GM19395 (cell line): ENCODE data around the gene FAM240B.

Source experiments
- ATAC-seq: cut with Tn5 transposase; IDR thresholded peaks from one replicate; pipeline ENCODE4 v1.9.1; 2021; ENCODE audit warnings: mild to moderate bottlenecking, moderate library complexity; ENCODE audit not compliant: unreplicated experiment

Gene FAM240B

DNA sequence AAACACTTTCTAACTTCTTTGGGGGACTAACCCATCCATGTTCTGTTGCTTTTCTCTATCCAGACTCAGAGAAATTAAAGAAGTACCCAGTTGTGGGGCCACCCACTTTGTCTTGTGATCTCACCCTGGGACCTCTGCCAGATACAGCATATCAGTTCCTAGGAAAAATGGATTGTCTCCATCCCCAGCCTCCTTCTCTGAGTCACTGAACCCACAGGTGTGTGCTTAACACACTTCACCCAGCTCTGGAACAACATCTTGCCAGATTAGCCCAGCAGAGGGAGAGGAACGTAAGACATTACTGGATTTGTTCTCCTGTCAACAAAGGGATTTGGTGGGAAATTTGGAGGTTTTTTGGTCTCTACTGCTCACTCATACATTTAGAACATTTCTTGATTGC lies 19.2 kb downstream of the FAM240B start:
- ATAC-seq, result no peak

DNA sequence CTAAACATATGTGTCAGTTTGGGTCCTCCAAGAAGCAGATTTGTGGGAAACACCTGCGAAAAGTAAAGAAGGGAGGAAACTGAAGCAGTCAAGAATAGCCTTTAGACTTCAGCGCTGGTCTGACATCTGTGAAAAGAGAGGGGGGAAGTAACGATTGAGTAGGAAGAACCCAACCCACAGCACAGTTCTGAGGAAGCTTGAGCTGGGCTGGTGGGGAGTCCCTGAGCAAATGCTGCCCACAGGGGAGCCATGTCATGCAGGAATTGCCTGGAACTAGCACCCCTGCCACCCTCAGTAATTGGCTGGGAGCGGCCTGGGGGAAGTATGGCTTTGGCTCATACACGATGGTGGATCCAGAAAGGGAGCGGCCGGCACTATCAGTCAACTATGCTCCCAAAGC lies 20.6 kb downstream of the FAM240B start:
- ATAC-seq, result no peak

DNA sequence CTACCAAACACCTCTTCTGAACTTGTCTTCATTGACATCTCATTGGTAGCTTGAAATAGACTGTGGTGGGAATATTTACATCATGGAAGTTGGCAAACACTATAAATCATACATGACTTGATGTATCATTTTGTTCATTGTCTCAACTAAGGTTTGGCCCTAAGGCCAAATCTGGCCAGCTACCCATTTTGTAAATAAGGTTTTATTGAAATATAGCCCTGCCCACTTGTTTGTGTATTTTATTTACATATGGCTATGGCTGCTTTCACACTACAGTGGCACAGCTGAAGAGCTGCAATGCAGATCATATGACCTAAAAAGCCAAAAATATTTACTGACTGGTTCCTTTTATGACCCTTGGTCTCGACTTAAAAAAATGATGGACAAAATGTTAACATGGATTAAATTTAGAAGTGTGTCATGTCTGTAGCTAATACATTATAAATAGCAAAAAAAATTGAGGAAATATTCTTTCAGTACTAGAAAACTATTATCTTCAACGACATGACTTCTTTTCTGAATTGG lies 22.1 kb downstream of the FAM240B start:
- ATAC-seq, result no peak

DNA sequence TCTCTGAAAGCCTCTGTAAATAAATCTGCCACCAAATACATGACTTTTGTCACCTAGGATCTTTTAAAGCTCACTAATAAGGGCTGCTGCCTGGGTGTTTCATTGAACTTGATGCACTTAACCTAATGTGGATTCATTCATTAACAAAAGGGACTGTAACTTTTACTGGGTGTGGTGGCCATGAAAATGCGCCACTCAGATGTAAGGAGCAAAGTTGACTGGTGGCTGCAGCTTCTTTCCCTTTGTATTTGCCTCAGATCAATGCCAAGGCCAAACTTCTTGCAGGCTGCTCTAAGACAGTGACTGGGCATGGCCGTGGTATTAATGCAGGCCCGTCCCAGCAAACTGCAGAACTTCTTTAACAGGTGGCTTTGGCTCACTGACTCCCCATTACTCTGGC lies 22.9 kb downstream of the FAM240B start:
- ATAC-seq, result no peak

DNA sequence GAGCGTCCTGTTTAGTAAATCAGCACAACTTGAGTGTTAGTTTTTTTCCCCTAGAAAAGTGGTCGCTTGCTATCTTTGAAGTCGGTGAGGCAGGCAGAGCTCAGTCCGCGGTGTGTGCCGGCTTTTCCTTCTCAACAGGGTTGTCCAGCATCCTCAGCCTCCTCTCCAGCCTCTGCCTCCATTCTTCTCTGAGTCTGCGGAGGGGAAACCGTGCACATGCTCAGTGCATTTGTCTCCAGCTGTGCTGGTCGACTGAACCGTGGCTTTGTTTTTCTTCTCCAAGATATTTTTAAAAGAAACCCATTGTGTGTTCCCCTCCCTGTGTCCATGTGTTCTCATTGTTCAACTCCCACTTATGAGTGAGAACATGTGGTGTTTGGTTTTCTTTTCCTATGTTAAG lies 25.3 kb downstream of the FAM240B start:
- ATAC-seq, result no peak

DNA sequence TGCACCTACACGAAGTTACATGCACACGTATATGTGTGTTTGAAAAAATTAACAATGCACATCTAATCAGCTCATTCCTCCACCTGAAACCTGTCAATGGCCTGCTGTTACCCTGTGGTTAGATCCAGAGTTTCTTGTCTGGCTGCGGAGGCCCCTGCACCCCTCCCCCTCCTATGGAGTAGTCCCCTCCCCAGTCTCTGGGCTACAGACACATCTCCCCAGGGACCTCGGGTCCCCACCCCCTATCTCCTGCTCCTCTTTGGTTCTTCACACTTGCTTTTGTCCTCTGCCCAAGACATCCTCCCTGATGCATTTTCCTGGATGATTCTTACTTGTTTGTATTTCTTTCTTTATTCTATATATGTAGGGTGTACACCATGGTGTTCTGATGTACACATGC lies 27.2 kb downstream of the FAM240B start:
- ATAC-seq, result no peak

DNA sequence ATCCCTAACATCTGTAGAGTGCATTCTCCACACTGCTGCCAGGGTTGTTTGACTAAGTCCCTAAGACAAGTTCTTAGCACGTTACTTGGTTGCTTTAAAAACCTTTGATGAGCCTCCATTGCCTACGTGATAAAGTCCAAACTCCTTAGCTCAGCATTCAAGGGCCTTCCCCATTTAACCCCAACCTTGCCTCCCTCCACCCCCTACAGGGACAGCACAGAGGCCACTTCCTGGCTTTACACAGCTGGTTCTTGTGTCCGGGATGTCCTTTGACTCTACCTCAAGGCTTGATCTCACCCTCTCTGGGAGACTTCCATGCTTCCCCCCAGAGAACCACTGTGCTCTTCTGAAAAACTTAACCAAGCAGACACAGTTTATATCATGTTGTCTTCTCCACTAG lies 29.4 kb downstream of the FAM240B start:
- no peak for ATAC-seq

DNA sequence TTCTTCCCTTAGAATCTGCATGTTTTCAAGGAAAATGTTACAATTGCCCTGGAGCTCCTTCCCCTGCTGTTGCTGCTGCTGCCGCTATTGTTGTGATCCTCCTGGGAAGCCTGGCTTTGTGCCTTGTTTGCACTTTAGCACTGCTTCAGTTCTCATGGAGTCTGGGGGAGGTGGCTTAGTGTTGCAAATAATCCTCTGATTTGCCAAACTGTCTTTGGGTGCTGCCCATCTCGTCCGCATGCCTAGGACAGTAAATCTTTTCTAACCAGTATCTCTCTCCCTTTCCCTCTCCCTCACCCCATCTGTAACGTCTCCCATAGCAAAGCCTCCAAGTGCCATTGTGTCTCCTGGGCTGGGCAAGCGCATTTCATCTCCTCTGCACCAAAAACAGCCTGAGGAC lies 30.3 kb downstream of the FAM240B start:
- no peak for ATAC-seq

DNA sequence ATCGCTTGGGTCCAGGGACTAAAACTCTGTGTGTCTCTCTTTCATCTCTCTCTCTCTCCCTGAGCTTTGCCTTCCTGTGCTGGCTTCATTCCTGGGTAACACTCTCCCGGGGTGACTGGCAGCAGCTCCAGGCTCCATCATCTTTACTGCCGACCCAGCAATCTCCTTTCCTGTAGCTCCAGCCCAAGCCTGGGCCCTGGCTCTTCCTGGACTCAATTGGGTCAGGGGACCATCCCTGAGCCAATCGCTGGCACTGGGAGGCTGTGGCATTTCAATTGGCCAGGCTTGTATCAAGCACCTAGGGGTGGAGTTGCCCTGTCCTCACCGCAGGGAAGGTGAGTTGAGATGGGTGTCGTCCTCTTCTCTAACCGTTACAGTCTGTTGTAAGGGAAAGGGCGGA lies 31.9 kb downstream of the FAM240B start:
- ATAC-seq, result no peak

DNA sequence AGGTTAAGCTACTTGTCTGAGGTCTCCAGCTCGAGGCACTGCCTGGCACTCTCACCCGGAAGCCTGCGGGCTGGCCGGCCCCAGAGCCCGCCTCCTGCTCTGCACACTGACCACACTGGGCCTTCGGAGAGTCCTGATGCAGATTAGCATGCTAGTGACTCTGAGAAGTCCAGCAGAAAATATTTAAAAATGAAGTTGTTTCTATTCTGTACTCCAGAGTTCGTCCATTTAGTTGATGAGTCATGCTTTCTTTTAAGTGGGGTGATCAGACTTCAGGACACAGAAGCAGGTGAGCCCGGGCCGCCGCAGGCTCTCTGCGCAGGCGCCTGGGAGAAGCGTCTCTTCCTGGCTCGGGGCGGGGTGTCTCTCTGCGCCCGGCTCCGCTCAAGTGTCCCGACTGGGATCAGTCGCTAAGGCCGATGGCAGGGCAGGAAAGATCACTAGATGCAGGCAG lies 32.5 kb downstream of the FAM240B start:
- ATAC-seq, result peak; percentile 58

DNA sequence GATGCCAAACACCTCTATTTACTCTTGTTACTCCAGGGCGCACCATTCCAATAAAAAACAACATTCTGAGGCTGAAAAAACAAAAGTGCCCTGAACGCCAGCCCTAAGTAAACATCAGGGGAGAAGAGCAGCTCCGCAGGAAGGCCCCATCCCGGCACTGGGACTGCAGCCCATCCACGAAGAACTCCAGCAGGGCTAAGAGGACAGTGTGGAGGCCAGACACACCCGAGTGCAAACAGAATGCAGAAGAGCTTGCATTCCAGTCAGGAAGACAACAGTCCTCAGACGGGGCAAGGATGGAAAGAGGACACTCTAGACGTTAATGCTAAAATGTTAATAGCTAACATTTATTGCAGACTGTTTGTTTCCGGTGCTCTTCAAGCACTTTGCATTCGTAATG lies 33.0 kb downstream of the FAM240B start:
- no peak for ATAC-seq

DNA sequence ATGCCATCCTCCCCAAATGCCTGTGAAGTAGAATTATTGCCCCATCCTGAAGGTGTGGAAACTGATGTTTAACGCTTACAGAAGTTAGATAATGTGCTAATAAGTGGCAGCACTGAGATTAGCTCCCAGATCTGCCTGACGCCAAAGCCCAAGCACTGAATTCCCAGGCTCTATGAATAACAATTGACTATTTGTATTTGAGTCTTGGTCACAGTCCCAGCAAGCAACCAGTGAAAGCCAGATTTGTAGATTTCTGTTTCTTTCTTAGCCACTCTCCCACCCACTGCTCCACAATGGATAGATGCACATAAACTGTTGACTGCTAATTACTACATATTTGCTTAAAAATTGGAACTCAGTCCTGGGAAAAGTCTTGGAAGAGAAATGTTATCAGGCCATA lies 34.4 kb downstream of the FAM240B start:
- ATAC-seq, result no peak

DNA sequence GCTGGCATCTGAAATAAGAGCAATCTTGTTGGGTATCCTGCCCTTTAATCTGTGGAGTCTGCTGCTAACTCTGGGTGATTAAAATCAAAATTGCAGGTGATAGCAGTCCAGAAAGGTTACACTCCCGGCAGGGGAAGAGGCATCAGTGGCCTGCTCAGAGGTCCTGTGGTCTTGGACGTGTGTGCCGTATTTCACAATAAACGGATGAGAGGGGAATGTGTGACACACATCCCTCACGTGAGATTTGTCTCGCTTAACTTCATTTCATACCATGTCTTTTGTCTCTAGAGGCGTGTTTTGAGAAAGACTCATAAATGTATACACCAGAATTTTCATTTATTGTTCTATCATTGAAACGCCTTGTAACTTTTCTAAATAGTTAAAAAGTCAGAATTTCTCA lies 36.6 kb downstream of the FAM240B start:
- no peak for ATAC-seq

DNA sequence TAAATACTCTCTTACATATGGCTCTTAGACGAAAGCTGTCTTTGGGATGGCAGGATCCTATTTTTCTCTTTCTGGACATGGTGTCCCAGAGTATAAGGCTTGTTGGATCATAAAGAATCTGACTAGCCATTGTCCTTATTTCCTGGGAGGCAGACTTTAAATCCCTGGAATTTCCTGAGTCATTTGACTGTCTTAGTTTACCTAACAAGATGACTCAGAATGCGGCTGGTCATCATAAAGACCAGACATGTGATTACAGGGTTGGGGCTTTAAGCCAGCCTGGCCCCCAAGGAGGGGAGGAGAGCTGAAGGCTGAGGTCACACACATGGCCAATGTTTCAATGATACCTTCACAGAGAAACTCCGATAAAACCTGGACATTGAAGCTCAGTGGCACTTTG lies 37.2 kb downstream of the FAM240B start:
- ATAC-seq, result no peak

DNA sequence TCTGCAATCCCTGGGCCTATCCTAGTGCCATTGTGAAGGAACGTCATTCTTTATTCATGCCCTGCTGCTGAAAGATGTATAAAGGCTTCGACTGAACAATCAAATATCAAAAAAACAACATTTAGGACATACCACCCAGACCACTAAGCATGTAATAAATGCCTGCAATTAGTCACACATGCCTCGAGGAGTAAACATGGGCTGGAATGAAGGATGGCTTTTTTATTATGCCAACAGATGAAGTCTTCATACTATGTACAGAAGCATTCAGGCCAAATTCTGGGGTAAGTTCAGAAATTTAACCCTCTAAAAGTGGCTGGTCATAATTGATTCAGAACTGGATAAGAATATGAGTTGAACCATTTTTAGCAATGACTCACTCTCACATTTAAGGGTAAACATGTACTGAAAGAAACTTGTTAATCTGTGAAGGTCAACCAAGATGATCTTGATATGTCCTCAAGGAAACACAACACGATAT lies 38.1 kb downstream of the FAM240B start:
- no peak for ATAC-seq

DNA sequence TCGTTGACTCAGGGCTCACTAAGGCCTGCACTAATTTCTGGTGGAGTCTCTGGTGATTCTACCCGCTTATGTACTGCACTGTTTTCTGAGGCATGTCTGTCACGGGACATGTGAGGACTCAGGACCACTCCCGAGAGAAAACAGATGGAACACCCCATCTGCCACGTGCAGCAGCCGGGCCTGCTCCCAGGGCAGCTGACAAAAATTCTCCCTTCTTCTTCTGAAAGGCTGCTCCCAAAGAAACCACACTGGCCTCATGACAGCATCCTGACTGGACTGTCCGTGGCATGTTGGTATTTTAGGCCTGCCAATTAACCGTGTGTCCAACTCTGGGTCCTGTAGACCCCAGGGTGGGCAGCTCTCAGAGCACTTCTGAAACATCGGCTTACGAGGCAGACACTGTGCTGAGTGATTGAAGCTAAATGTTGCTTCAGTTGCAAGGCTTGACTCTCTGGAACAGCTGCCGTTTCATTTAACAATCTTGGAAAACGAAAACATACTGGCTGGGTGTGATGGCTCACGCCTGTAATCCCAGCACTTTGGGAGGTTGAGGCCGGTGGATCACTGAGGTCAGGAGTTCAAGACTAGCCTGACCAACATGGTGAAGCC lies 39.0 kb downstream of the FAM240B start:
- ATAC-seq, result no peak

DNA sequence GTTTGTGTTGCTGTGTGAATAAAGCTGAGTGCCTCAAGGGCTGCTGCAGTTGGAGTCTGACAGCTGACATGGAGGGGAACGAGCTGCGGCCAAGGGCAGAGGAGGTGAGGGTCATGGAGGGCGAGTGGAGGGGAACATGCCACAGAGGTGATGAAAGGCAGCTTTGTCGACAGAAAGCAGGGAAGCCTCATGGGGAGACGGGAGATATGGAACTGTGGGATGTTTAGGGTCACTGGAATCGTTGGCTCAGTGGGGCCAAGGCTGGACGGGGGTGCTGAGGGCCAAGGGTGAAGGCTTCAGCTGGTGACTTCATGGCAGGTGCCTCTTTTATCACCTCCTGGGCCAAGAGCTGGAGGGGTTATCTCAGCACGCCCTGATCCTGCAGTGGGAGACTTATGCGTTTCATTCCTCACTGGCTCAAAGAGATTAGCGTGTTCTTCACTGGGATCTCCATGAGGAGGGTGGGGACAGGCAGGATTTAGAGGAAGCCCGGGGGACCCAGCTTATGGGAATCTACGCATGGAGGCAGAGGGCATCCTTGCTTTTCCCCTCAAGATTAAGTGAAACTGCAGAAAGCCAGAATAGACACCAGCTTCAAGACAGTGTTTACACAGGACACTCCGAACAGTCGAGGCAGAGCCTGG lies 42.2 kb downstream of the FAM240B start:
- ATAC-seq, result no peak

DNA sequence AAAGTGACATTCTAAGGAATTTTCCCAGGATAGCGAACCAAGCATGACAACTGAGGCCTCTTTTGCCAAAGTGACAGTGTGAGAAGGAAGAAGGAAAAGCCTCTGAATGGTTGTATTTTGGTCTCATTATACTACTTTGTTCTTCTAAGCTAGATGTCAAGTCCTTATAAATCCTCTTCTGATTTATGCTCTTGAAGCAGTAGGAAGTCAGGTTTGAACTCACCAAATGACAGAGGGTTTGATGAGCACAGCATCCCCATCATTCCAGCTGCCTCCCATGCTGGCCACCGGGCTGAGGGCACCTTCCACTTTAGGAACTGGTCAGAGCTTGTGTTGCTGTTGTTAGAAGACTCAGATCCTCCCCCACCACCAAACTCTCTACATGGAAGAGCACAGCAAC lies 44.1 kb downstream of the FAM240B start:
- no peak for ATAC-seq

DNA sequence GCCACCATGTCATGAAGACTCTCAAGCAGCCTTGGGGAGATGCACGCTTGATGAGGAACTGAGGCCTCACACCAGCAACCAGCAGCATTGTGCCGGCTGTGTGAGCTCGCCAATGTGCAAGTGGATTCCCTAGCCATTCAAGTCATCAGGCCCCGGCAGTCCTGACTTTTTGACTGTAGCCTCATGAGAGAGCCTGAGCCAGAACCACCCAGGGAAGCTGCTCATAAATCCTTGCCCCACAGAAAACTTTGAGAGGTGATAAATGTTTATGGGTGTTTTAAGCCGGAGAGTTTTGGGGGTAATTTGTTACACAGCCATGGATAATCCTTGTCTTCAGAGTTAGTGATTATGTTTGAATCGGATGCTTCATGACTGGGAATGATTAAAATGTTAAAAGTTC lies 44.7 kb downstream of the FAM240B start:
- no peak for ATAC-seq

DNA sequence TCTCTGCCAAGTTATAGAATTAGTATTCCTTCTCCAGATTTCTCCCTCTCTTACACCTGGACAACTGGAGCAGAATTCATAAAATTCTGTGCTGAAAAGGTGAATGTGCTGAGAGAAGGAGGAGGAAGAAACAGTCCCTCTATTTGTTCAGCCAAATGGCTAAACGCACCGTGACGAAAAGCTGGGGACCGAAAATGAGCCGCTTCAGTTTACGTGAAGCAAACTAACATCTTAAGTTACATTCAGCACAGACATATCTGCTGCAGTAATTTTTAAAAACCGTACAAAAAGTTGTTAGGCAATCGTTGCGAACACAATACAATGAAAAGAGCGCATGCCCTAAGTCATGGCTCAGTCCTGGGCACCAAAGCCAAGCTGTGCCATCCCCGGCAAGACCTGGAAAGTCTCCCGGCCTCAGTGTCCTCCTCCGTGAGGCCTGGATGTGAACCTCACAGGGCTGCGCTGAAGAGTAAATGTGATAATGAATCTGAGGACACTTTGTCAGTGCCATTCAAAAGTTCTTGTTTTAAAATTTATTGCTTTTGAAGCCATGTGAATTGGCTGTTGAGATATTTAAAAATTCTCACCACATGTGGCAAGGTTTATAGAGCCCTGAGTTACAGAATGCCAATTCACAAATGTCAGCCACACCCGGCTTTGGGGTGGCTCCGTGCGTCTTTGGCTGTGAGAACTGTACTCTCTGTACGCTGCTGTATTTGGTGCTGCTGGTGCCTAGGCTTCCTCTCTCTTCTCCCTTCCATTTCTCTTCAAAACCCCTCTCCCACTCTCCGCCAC lies 46.3 kb downstream of the FAM240B start:
- ATAC-seq, result no peak

DNA sequence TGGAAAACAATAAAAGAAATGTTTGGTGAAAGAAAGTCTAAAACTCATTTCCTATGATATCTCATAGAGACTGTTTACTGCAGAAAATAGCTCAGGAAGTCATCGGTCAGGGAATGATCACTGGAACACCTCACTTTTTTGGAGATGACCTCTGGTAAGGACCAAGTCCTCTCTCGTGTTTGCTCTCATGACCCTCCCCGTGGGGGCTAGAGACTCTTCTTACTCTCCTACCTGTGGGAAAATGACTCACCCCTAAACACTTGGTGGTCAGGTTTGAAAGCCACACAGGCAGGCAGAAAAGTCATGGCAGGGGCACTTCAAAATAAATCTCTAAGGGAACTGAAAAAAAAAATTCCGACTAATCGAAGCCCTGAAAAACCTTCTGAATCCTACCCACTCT lies 48.2 kb downstream of the FAM240B start:
- ATAC-seq, result no peak

DNA sequence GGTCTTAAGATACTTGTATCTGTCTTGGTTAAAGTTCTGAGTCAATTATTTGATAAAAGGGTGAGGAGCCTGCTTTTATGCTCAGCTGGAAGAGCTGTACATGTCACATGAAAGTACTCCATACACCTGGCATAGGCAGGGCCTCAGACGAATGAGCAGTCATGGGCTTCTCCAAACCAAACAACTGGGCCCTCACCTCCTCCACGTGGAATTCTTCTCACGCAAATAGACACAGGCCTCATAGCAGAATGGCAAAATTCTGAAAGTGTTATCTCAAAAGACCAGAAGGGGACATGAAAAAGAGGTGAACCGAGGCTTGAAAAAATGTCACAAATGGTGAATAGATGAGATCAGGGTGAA lies 48.6 kb downstream of the FAM240B start:
- ATAC-seq, result no peak
